SH-SY5Y (cell line): ENCODE data around the gene ATG7.

ENCODE experiments used
- GATA2 ChIP-seq: IDR thresholded peaks from 2 replicates; pipeline ENCODE4 v1.6.1; 2011; ENCODE audit warnings: mild to moderate bottlenecking, low read depth, low read length
- GATA3 ChIP-seq: IDR thresholded peaks from 2 replicates; pipeline ENCODE4 v1.6.1; 2011; ENCODE audit warnings: low read depth, mild to moderate bottlenecking, low read length, moderate library complexity

DNA sequence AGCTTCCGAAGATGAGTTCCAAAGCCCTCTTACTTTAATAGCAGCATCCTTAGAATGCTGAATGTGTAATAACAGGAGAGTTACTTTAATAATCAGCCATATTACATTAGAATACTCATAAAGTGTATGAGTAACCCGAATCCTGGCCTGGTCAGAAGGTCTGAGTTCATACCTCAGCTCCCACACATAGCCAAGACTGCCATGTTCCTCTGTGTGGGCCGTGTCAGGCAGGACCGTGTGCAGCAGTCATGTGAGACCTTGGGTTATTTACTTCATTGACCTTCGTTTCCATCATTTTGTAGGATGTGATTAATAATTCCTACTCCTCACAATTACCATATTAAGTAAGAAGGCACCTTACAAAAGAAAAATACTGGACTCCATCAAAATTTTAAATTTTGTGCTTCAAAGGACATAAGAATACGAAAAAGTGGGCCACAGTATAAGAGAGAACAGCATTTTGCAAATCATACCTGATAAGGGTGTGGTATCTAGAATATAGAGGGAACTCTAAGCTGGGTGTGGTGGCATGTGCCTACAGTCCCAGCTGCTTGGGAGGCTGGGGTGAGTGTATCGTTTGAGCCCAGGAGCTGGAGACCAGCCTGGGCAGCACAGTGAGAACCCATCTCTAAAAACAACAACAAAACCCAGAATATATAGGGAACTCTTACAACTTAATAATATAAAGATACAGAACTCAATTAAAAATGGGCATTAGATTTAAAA lies 163.4 kb downstream of the ATG7 start:
- no peak for TF ChIP-seq GATA3
- no peak for TF ChIP-seq GATA2
